A673 (cell line): ENCODE data around the gene SDSL. TPM values are rescaled to one million over a fixed set of nuclear protein-coding genes. Genes with fewer than 3 reads are reported as not detected.

Experiments used
- BruUV-seq: library from RNA; stranded (reverse); fragments of 400-500 nt; replicated peaks from 2 replicates; lab custom pipeline; 2021; lab: Mats Ljungman, UMichigan
- CTCF ChIA-PET: fragments of 300-600 bp; sonication (Branson Sonifier 250); formaldehyde crosslinking; loops from one replicate; lab custom pipeline; 2022; ENCODE audit warnings: antibody characterized with exemption; lab: Charles Lee
- POLR2A ChIA-PET: fragments of 300-600 bp; sonication (Branson Sonifier 250); formaldehyde crosslinking; loops from one replicate; lab custom pipeline; 2022; ENCODE audit warnings: antibody characterized with exemption; ENCODE audit not compliant: low non-redundant PET; lab: Charles Lee
- DNase-seq: peaks from one replicate; pipeline ENCODE4 v3.0.0-alpha.2; 2015; ENCODE audit warnings: low spot score
- H3K27ac ChIP-seq: fragments of 200-600 bp; sonication (generic); 2 replicates; pipeline ENCODE4 v1.5.1; 2016; ENCODE audit warnings: mixed run types, low read depth, mild to moderate bottlenecking, mixed read lengths, antibody characterized with exemption, low read length; ENCODE audit not compliant: poor library complexity, severe bottlenecking
- H3K27me3 ChIP-seq: fragments of 200-600 bp; sonication (generic); replicated peaks from 2 replicates; pipeline ENCODE4 v1.6.1; 2017; ENCODE audit warnings: mixed run types, low read depth, mild to moderate bottlenecking, mixed read lengths, antibody characterized with exemption, low read length; ENCODE audit not compliant: insufficient read depth, poor library complexity
- H3K36me3 ChIP-seq: fragments of 200-600 bp; sonication (generic); 2 replicates; pipeline ENCODE4 v1.6.1; 2016; ENCODE audit warnings: mixed run types, mild to moderate bottlenecking, mixed read lengths, antibody characterized with exemption, low read length; ENCODE audit not compliant: insufficient read depth, poor library complexity, severe bottlenecking
- H3K4me1 ChIP-seq: fragments of 200-600 bp; sonication (generic); 2 replicates; pipeline ENCODE4 v1.6.1; 2017; ENCODE audit warnings: mixed run types, mild to moderate bottlenecking, mixed read lengths, antibody characterized with exemption, low read length; ENCODE audit not compliant: insufficient read depth, poor library complexity, severe bottlenecking
- H3K4me3 ChIP-seq: fragments of 200-600 bp; sonication (generic); 2 replicates; pipeline ENCODE4 v1.5.1; 2016; ENCODE audit warnings: low read depth, mixed run types, mild to moderate bottlenecking, mixed read lengths, low read length; ENCODE audit not compliant: poor library complexity, severe bottlenecking
- H3K9me3 ChIP-seq: fragments of 200-600 bp; sonication (generic); 2 replicates; pipeline ENCODE4 v1.6.1; 2016; ENCODE audit warnings: mixed run types, low read depth, mild to moderate bottlenecking, mixed read lengths, antibody characterized with exemption, low read length; ENCODE audit not compliant: poor library complexity, severe bottlenecking
- EZH2 ChIP-seq: fragments of 200-600 bp; sonication (generic); IDR thresholded peaks from 2 replicates; pipeline ENCODE4 v1.6.1; 2017; ENCODE audit warnings: borderline replicate concordance, low read depth, mild to moderate bottlenecking, mixed read lengths, antibody characterized with exemption, low read length; ENCODE audit not compliant: poor library complexity, severe bottlenecking
- intact Hi-C: fragments of 100-400 bp; cut with micrococcal nuclease; formaldehyde crosslinking; loops from one replicate; pipeline ENCODE4 v1.10.0; 2022; ENCODE audit not compliant: unreplicated experiment
- total RNA-seq: library from RNA; stranded (reverse); gene quantifications from 2 replicates; pipeline ENCODE4 v1.2.3, GENCODE V29; 2021
- TF ChIP-seq, protein P1 (sequence below): fragments of 300-800, 200-600 bp; sonication (generic); conservative IDR thresholded peaks from 2 replicates; pipeline ENCODE4 v1.5.1; 2017; ENCODE audit warnings: low read depth, mild to moderate bottlenecking, antibody characterized with exemption, low read length, moderate library complexity, mixed read lengths

Gene SDSL
- total RNA-seq, 1 experiment from 2014 or later, result 0.37 TPM

- Histone ChIP-seq H3K9me3 (no peaks in the 10 kb centered on the region), H3K4me3 (no peak overlapping the region), H3K27ac (no peak overlapping the region), H3K4me1 (no peaks in the 10 kb centered on the region), H3K36me3 (no peaks in the 10 kb centered on the region), H3K27me3 (peaks cover 88% of the 10 kb centered on the region)
- intact Hi-C loops, result no loop called here
- no peak for DNase-seq
- TF ChIP-seq EZH2, result no peak
- TF ChIP-seq, protein P1, sequence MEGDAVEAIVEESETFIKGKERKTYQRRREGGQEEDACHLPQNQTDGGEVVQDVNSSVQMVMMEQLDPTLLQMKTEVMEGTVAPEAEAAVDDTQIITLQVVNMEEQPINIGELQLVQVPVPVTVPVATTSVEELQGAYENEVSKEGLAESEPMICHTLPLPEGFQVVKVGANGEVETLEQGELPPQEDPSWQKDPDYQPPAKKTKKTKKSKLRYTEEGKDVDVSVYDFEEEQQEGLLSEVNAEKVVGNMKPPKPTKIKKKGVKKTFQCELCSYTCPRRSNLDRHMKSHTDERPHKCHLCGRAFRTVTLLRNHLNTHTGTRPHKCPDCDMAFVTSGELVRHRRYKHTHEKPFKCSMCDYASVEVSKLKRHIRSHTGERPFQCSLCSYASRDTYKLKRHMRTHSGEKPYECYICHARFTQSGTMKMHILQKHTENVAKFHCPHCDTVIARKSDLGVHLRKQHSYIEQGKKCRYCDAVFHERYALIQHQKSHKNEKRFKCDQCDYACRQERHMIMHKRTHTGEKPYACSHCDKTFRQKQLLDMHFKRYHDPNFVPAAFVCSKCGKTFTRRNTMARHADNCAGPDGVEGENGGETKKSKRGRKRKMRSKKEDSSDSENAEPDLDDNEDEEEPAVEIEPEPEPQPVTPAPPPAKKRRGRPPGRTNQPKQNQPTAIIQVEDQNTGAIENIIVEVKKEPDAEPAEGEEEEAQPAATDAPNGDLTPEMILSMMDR, result no peak
- ChIA-PET CTCF (no interaction called here), POLR2A (no interaction called here)
- BruUV-seq, result no TSS peak
These were observed 63.1 kb downstream of the SDSL start for GRCh38 chr12:113485330-113485729.

DNA sequence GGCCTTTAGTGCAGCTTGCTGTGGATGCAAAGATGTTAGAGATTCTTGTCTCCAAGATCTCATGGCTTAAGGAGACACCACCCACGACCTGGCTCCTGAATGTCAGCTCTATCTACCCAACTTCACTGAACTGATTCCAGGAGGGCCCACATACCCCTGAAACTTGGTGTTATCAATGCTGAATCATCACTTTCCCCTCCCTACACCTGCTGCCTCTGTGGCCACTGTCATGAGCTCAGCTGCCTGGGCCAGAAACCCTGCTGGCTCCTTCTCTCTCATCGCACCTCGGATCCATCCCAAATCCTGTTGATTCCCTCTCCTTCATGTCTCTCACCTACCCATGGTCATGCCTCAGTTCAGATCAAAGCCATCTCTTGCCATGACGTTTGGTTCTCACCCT is 64.5 kb downstream of the SDSL start:
- H3K27me3 ChIP-seq, result peaks cover 78% of the 10 kb centered on the region
- POLR2A ChIA-PET, result no interaction called here
- intact Hi-C loops, result no loop called here

More for the DNA sequence above, 64.5 kb downstream of the SDSL start:
- Histone ChIP-seq H3K9me3 (no peaks in the 10 kb centered on the region), H3K36me3 (no peaks in the 10 kb centered on the region), H3K27ac (no peak overlapping the region), H3K4me3 (no peak overlapping the region), H3K4me1 (no peaks in the 10 kb centered on the region)
- no TSS peak for BruUV-seq
- TF ChIP-seq, protein P1, result no peak
- TF ChIP-seq EZH2, result no peak
- DNase-seq, result no peak
- CTCF ChIA-PET, result no interaction called here

Other genes with a start within 250 kb of the SDSL start
- 98.8 and 116 TPM in 2 replicates for gene DDX54, start 236.9 kb upstream of the SDSL start, total RNA-seq
- 22.3 and 25.3 TPM in 2 replicates for gene RITA1, start 236.7 kb upstream of the SDSL start, total RNA-seq
- gene TPCN1, start 200.9 kb upstream of the SDSL start, total RNA-seq, result 18.8 and 25.8 TPM in 2 replicates
- gene SLC8B1, start 87.3 kb upstream of the SDSL start, total RNA-seq, result 8.2 and 10.7 TPM in 2 replicates
- gene PLBD2, start 63.8 kb upstream of the SDSL start, total RNA-seq, result 36.4 and 36.8 TPM in 2 replicates
- gene SDS, start 18.5 kb upstream of the SDSL start, total RNA-seq, result not detected in 2 replicates
- not detected in 2 replicates for gene LHX5, start 49.5 kb downstream of the SDSL start, total RNA-seq